Osteoblast (primary cell): ENCODE results near the gene TRUB1. TPM values are rescaled to one million over a fixed set of nuclear protein-coding genes. Genes with fewer than 3 reads are reported as not detected.

Source experiments
- DNase-seq: peaks from one replicate; pipeline ENCODE4 v3.0.0; 2011; ENCODE audit warnings: low spot score, mixed read lengths; ENCODE audit not compliant: insufficient read length; ENCODE audit errors: missing footprints
- H2AFZ ChIP-seq: 2 replicates; pipeline ENCODE4 v1.6.0; 2011; ENCODE audit warnings: mild to moderate bottlenecking, low read length
- H3K27ac ChIP-seq: 2 replicates; pipeline ENCODE4 v1.5.1; 2011; ENCODE audit warnings: mild to moderate bottlenecking, low read depth, low read length, moderate library complexity
- H3K27me3 ChIP-seq: 2 replicates; pipeline ENCODE4 v1.6.0; 2012; ENCODE audit warnings: mild to moderate bottlenecking, control low read depth, inconsistent platforms, low read length, moderate library complexity; ENCODE audit not compliant: insufficient read depth
- H3K36me3 ChIP-seq: 2 replicates; pipeline ENCODE4 v1.5.1; 2011; ENCODE audit warnings: mild to moderate bottlenecking, low read length, control low read depth, moderate library complexity; ENCODE audit not compliant: insufficient read depth
- H3K4me1 ChIP-seq: 2 replicates; pipeline ENCODE4 v1.5.1; 2011; ENCODE audit warnings: mild to moderate bottlenecking, low read length, control low read depth, moderate library complexity; ENCODE audit not compliant: insufficient read depth
- H3K4me2 ChIP-seq: 2 replicates; pipeline ENCODE4 v1.6.0; 2011; ENCODE audit warnings: mild to moderate bottlenecking, low read length; ENCODE audit not compliant: insufficient read depth
- H3K4me3 ChIP-seq: fragments of 200-600 bp; sonication (generic); 3 replicates; pipeline ENCODE4 v1.5.1; 2012; ENCODE audit warnings: mild to moderate bottlenecking, low read length, inconsistent platforms; ENCODE audit not compliant: insufficient read depth
- H3K79me2 ChIP-seq: 2 replicates; pipeline ENCODE4 v1.6.0; 2012; ENCODE audit warnings: mild to moderate bottlenecking, low read length, control low read depth, inconsistent platforms; ENCODE audit not compliant: insufficient read depth
- H3K9me3 ChIP-seq: 2 replicates; pipeline ENCODE4 v1.5.1; 2011; ENCODE audit warnings: low read depth, low read length, control low read depth
- H4K20me1 ChIP-seq: 2 replicates; pipeline ENCODE4 v1.6.0; 2012; ENCODE audit warnings: mild to moderate bottlenecking, low read length, control low read depth; ENCODE audit not compliant: insufficient read depth
- total RNA-seq: library from RNA; depleted of rRNA; stranded (reverse); fragments of >200 nt; gene quantifications from 2 replicates; pipeline ENCODE4 v1.2.3, GENCODE V29; 2012
- TF ChIP-seq, protein P1 (sequence below): IDR thresholded peaks from 2 replicates; pipeline ENCODE4 v1.5.1; 2011; ENCODE audit warnings: mild to moderate bottlenecking, low read depth, low read length, moderate library complexity; ENCODE audit errors: extremely low read depth

The TRUB1 gene
- total RNA-seq, 1 donor, result 28.6 TPM

DNA sequence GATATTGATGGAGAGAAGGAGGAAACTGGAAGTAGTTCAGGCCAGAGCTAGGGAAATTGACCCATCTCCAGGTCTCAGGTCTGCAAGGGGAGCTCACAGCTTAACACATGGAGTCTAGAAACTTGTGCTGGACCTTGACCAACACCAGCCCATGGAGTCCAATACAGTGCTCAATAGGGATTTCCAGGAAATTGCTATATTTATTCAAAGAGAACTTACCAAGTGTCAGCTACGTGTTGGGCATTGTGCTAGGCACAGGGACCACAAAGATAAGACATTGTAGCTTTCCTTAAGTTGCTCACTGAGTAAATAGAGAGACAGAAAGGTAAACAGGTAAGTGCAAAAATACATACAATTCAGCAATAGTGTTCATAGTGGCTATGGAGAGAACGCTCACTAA is 82.5 kb downstream of the TRUB1 start:
- TF ChIP-seq, protein P1, sequence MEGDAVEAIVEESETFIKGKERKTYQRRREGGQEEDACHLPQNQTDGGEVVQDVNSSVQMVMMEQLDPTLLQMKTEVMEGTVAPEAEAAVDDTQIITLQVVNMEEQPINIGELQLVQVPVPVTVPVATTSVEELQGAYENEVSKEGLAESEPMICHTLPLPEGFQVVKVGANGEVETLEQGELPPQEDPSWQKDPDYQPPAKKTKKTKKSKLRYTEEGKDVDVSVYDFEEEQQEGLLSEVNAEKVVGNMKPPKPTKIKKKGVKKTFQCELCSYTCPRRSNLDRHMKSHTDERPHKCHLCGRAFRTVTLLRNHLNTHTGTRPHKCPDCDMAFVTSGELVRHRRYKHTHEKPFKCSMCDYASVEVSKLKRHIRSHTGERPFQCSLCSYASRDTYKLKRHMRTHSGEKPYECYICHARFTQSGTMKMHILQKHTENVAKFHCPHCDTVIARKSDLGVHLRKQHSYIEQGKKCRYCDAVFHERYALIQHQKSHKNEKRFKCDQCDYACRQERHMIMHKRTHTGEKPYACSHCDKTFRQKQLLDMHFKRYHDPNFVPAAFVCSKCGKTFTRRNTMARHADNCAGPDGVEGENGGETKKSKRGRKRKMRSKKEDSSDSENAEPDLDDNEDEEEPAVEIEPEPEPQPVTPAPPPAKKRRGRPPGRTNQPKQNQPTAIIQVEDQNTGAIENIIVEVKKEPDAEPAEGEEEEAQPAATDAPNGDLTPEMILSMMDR, result no peak

DNA sequence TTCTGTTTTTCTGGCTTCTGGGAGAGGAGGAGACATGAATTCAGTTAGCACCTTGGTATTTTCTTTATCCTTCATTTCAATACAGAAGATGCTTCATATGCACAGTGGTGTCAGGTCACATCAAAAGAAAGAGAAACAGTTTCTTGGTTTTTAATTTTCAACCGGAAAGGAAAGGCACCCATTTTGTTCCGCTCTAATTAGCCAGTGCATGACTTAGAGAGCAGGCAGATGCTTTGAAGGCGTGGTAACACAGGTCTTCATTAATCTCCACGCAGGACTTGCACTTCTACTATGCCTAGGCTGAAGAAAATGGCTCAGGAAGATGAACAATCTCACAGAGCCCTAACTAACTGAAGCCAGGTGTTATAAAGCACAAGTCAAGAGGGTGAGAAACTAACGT is 84.7 kb downstream of the TRUB1 start:
- Histone ChIP-seq H3K9me3 (no peaks in the 10 kb centered on the region), H3K79me2 (no peaks in the 10 kb centered on the region), H3K27ac (no peak overlapping the region), H3K4me3 (no peak overlapping the region), H3K4me1 (no peaks in the 10 kb centered on the region), H2AFZ (no peak overlapping the region), H4K20me1 (no peaks in the 10 kb centered on the region), H3K4me2 (no peak overlapping the region), H3K27me3 (peaks cover 18% of the 10 kb centered on the region), H3K36me3 (no peaks in the 10 kb centered on the region)
- no peak for DNase-seq
- TF ChIP-seq, protein P1, result no peak

More for the DNA sequence above, 82.5 kb downstream of the TRUB1 start:
- Histone ChIP-seq H3K4me2 (no peak overlapping the region), H3K9me3 (no peaks in the 10 kb centered on the region), H3K27me3 (peaks cover 11% of the 10 kb centered on the region), H3K4me1 (no peaks in the 10 kb centered on the region), H2AFZ (no peak overlapping the region), H4K20me1 (no peaks in the 10 kb centered on the region), H3K27ac (no peak overlapping the region), H3K4me3 (no peak overlapping the region), H3K79me2 (no peaks in the 10 kb centered on the region), H3K36me3 (no peaks in the 10 kb centered on the region)
- no peak for DNase-seq

DNA sequence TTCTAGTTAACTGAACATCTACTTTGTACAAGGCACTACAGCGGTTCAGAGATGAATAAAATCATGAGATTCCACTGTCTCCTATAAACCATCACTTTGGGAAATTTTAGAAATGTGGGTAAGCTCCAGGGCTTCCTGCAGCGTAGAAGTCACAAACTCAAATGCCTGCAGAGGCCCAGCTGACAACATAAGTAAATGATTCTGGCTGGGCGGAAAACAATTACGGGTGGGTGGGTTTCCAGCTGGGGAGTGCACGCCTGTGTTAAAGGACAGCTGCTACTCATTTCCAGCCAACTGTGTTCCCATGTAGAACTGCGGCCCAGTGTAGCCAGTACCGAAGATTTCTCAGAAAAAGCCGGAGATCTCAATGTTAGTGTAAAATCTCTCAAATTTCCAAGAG is 85.7 kb downstream of the TRUB1 start:
- no peak for DNase-seq
- Histone ChIP-seq H3K27me3 (peaks cover 14% of the 10 kb centered on the region), H4K20me1 (no peaks in the 10 kb centered on the region), H3K9me3 (no peaks in the 10 kb centered on the region), H3K79me2 (no peaks in the 10 kb centered on the region), H3K27ac (no peak overlapping the region), H2AFZ (no peak overlapping the region), H3K4me2 (no peak overlapping the region), H3K4me3 (no peak overlapping the region), H3K4me1 (no peaks in the 10 kb centered on the region), H3K36me3 (no peaks in the 10 kb centered on the region)
- TF ChIP-seq, protein P1, result no peak

DNA sequence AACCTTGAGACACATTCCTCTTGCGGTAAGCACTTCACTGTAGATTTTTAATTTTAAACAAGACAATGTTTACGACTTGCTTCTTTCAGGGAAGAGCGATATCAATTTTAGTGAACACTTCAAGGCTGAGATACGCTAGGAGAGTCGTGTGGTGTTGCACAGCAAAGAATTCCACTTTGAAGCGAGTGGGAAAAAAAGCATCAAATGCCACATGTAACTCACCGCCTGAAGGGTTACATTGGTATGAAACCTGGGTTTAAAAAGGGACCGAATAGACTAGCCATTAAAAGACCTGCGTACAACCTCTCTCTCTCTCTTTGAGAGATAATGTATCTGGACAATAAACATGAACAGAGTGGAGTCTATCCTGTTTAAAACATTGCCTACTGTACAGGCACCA is 86.4 kb downstream of the TRUB1 start:
- no peaks in the 10 kb centered on the region for H3K4me1 ChIP-seq
- H3K4me2 ChIP-seq, result no peak overlapping the region
- no peaks in the 10 kb centered on the region for H3K36me3 ChIP-seq
- TF ChIP-seq, protein P1, result no peak
- no peak for DNase-seq
- no peak overlapping the region for H2AFZ ChIP-seq
- peaks cover 13% of the 10 kb centered on the region for H3K27me3 ChIP-seq
- no peaks in the 10 kb centered on the region for H3K9me3 ChIP-seq
- H3K27ac ChIP-seq, result no peak overlapping the region
- H3K79me2 ChIP-seq, result no peaks in the 10 kb centered on the region
- H3K4me3 ChIP-seq, result no peak overlapping the region
- H4K20me1 ChIP-seq, result no peaks in the 10 kb centered on the region
